Right kidney (tissue), 1 donor: ENCODE results near the gene MID1.

Source experiments
- DNase-seq: peaks from one replicate; pipeline ENCODE4 v3.0.0-alpha.2; 2016

The MID1 gene

DNA sequence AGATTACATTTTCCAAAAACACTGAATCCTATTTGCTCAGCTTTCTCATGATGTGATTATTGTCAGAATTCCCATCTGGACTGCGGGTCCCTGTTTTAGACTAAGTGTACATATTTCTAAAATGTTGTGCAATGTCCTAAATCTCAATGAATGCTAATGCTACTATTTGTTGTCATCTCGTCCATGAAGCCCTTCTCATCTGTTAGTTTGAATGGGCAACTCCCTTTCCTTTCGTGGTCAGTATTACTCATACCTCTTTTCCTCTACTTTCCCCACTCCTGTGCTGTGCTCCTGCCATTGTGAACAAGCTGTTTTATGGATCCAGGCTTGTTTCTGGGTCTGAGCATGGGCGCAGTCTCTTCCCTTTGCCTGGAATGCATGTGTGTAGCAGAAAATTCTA, 91.0 kb downstream of the MID1 start:
- no peak for DNase-seq

DNA sequence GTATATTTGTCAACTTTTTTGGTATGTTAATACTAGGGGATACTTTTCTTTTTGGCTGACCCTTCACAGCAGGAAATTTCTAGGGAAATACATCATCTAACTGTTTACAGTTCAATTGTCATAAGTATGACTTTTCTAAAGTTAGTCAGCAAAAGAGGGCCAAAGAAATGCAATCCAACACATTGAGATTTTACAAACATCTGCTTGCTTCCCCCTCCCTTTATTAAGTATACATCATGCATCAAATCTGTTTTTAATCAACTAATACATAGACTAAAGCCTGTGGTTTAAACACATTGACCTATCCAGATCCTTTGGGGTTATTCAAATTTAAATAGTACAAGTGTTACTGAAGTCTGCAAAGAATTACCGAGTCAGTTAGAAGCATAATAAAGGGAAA, 93.9 kb downstream of the MID1 start:
- no peak for DNase-seq

DNA sequence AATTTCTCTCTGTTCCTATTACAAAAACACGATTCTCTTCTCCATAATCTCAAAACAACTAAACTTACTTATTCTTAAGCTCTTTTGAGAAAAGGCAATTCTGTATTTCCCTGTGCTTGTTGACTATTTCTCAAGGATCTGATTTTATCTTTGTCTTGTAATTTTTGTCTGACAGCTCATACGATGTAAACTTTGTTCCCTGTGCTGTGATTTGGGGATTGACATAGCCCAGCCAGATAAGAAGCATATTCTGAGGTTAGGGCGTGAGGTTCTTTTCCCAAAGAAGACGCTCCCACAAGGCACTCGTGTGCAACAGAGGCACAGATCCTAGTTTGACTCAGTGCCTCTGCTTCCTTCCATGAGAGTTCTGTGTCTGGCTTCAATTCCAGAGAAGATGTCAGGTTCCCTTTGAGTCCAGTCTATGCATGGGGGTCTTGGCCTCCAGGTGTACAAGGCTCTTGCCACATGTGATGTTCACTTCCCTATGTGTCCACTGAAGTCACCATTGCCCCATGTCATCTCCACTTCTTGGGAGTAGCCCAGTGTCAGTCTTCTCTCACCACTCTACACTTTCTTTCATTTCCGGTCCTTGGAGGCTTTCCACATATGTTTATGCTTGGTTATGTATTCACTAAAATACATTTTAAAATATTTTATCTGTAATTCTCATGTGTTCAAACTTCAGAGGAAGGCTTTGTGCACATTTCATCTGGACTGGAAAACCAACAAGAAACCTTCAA, 94.8 kb downstream of the MID1 start:
- no peak for DNase-seq

DNA sequence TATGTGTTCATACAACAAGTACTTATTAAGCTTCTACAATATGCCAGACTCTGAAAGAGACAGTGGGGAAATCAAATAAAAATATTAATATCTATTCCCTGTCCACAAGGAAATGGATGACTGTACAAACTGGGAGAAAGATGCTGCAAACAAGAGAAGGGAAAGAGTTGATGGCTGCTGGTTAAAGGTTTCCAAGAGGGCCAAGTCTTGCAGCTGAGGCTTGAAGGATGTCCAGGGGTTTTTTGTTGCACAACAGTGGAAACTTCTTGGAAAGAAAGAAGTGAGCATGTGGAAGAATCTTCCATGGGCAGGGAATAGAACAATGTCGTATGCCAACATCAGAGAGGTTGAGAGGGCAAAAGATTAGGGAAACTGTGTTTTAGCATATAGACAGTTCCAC, 95.8 kb downstream of the MID1 start:
- no peak for DNase-seq

DNA sequence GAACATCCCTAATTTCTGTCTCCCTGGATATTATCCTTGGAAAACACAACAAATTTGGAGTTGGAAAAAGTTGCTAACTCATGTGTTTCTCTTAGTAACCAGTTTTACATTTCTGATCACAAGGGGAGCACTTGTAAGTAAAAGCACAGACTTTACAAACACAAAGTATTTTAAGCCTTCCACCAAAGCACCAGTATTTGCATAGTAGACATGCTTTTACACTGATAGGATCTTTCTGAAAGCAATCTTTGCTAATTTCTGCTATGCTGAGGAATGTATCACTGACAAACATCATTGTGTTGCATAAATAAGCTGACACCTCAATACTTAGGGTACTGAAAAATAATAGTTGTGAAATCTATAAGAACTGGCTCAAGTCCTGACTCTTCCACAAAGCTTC, 100.6 kb downstream of the MID1 start:
- no peak for DNase-seq

DNA sequence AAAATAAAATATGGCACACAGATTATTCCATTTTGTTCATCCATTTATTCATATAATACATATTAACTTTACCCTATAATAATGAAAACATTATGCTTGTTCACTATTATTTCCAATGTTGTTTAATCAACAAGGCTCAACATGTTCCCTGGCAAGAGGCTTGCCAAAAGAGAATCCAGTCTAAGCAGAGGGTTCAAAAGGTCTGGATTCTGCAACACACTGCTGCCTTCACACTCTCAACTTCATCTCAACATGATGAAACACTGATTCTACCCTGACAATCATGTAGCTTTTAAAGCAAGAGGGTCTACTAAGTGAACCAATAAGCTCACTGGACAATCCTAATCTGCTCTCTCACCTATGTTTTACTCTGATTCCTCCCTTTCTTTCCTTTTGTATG, 101.1 kb downstream of the MID1 start:
- DNase-seq: no peak

DNA sequence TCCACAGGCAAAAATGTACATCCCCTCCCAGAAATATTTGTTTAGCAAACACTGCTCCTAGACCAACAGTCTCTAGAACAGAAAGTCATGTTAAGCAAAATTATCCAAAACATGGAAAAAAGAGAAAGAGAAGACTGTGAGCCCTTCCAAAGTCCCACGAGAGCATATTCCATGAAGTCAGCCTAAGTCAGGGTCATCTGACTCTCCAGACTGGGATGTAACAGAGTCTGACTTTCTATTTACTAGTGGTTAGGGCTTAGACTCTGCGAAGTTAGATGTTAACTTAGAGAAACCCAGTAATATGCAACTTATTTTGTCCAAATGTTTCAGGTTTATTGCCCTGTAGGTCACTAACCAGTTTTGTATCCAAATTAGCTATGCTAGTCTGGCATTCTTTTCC, 102.3 kb downstream of the MID1 start:
- no peak for DNase-seq

DNA sequence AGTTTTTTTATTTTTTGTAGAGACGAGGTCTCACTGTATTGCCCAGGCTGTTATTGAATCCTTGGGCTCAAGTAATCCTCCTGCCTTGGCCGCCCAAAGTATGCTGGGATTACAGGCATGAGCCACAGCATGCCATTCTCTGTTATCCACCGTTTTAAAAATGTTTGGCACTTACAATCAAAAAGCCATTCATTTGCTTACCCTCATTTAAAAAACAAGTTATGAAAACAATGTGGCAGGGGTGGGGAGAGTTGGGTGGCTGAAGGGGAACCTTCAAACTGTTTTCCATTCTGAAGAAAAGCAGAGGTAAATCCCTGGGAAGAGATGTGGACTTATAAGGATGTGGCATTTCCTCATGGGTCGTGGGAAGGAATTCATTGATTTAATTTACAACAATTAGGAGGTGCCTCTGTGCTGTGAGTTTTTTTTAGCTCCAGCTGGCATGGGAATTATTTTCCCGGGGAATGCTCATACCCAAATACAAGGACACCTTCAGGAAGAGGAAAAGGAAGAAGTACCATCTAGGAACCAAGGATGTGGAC, 103.5 kb downstream of the MID1 start:
- no peak for DNase-seq

DNA sequence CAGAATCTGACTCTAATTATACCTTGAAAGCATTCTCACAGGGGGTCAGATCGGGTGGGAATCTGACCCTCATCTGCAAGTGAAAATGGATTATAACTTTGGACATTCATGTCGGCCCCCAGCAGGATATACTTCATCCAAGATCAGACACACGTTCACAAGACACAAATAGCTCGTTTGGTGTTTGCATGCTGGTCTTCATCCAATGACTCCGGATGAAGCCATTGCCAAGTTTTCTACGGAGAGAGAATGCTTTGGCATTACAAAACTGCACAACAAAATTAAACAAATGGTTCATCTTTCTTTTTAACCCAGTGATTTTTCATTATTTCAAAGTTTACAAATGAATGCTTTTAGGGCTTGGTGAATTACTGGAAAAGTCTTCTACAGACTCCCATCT, 105.5 kb downstream of the MID1 start:
- DNase-seq: no peak

DNA sequence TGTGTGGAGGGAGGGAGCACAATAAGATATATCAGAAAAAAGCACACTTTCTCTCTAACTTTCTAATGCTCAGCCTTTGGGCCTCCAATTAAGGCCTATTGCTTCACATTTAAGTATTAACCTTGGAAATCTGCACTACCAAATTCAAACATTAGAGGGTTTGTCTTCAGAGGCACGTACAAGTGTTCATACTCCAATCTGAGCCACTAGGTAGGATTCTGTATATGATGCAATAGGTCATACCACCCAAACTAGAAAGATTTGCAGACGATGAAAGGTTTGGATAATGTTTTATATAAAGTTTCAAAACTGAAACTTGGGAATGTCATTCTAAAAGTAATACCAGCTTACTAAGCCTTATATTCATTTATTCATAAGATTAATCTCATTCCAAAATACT, 106.4 kb downstream of the MID1 start:
- no peak for DNase-seq

DNA sequence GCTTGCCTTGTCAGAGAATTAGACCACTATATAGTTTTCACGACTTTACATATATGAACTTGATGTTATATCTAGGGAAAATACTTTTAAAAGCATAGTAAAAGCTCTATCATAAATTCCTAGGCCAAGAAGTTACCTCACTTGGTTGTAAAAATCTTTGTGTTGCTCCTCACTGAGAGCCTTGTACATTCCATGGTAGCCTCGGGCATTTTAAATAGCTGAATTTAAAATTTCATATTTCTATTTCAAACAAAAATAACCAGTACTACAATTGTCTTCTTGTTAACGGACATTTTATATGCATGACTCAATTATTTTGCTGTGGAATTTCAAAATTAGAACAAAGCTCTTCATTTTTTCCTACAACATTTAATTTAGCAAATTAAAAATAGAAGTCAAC, 107.6 kb downstream of the MID1 start:
- DNase-seq: no peak

DNA sequence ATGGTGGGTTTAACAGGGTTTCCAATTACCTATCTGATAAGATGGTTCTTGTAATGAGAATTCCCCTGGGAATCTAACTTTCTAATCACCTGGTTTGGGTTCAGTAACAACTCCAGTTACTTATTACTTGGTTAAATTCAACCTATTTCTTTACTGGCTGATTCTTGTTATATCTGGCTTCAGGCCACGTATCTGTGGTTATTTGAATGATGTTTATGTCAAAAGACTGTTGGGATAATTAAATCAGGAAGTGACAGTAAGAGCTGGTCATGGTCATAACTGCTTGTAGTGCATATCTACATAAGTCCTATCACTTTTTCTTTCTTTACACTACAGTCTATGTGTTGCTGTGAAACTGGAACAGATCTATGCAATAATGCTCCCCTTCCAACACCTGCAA, 108.1 kb downstream of the MID1 start:
- no peak for DNase-seq

DNA sequence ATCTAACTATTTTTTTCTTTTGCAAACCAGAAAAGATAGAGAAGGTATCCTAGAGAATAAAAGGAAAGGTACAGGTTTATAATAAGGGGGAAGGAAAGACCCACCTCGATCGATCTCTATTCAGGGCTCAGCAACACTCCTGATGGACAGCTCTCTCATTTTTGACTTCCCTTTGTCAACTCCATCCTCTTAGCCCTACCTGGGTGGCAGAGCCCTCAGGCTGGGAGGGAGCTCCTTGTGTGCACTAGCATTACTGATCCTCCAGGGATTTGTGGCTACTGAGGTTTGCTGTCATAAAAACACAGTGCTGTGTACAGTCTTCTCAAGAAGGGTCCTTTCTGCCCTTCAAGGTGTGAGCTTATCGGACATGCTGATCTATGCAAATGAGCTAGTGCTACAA, 111.0 kb downstream of the MID1 start:
- no peak for DNase-seq

DNA sequence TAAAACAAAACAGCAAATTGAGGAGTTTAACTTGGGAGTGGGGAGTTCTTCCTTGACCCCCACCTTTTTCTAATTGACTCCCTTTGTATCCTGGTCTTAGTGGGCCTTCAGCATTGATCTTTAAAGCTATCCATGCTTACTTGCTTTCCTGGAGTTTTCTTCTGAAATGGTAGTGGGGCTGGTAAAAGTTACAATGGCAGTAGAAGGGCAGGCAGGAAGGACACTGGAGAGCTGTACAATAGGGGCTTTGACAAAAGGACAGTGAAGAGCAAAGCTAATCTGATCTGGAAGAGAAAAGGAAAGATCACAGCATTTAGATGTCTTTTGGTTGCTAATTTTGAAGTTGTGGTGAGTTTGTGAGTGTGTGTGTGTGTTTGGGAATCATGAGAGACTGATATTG, 111.5 kb downstream of the MID1 start:
- DNase-seq: no peak

DNA sequence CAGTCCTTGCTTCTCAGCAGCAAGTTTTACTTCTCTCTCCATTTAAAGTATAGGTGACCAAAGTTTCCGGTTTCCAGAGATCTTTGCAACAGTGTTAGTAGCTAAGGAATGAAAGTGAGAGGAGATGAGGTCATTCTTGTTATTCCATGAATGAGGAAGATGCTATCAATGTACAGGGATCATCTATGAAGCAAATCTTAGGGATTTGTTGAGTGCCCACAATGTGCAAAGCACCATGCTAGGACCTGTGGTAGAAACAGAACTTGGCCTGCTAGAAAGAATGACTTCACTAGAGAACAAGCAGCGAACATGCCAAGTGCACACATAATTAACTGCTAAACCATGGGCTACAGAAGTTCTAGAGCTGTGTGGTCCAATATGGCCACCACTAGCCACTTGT, 112.5 kb downstream of the MID1 start:
- no peak for DNase-seq

DNA sequence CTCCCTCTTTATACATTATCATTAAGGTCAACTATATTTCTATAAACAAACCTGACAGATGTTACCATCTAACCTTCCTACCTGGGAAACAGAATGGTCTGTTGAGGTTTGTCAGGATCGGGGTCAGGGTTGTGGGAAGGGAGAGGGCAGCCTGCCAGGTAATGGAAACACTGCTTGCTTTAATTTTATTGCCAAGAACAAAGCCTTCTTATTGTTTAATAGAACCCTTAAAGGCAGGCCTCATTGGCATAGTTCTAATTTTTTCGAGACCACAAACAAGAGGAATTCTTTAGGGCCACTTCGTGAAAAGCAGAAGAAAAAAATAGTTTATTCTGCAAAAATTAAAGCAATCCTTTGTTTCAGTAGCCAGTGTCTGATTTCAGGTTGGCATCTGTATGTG, 113.2 kb downstream of the MID1 start:
- no peak for DNase-seq

DNA sequence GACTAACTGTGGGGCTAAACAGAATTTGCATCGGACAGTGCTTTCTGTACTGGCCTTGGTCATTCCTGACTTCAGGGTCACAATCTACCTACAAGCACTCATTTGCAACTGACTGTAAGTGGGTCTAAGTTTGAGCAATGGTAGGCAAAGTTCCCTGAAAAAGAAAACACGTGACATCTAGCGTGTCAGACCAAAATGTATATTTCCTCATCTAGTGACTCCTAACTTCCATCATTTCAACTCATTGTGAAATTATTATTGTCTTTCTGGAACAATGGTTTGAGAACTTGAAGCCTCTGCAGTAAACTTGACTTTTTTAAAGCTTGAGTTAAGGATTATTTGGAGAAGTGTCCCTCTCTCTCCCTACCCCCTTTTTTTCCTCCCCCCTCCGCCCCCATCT, 113.6 kb downstream of the MID1 start:
- DNase-seq: no peak

DNA sequence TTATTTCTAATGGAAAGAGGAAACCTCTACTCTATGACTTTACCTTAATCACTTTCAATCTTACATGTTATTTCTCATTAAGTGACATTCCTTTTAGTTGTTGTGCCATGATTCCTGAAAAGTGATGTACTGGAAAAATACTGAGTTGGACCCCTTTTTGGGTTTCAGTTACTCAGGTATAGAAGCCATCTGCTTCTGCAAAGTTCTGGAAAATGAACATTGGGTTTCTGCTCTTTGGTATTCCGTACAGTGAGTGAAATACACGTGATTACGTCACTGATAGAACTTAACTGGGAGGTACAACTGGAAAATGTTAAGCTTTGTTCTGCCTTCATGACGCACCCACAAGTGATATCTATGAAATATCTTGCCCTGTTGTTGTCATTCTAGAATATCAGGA, 114.7 kb downstream of the MID1 start:
- DNase-seq: no peak

DNA sequence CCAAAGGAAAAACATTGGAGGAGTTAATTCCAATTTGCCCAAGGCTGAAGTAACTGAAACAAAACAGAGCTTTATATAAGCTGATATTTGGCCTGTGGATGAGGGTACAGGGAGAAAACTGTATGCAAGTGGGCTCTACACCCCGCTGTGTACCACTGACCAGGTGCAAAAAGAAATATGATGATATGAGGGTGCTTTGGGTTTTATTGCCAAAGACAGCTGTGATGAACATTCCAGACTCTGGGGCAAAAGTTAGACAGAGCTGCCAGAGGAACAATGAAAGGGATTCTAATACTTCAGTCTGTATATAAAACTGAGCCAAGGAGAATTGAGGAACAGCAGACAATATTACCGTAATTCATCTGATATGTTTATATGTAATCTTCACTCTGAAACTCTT, 117.4 kb downstream of the MID1 start:
- no peak for DNase-seq

DNA sequence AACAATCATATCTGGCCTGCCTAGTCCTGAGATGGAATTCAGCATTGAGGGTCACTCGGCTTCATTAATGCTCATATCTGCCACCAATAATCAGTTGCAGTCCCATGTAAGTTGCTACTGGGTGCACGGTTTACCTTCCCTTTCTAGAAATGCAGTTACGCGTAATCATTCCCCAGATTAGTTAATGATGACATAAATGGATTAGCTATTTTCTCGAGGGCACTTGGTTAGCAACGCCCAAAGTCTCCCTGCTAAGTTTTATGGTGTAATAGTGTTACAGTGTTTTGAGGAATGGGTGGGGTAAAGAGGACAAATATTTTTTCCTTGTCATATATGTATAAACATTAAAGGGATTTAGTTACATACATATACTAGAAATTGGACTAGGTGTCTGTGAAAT, 118.8 kb downstream of the MID1 start:
- DNase-seq: no peak

DNA sequence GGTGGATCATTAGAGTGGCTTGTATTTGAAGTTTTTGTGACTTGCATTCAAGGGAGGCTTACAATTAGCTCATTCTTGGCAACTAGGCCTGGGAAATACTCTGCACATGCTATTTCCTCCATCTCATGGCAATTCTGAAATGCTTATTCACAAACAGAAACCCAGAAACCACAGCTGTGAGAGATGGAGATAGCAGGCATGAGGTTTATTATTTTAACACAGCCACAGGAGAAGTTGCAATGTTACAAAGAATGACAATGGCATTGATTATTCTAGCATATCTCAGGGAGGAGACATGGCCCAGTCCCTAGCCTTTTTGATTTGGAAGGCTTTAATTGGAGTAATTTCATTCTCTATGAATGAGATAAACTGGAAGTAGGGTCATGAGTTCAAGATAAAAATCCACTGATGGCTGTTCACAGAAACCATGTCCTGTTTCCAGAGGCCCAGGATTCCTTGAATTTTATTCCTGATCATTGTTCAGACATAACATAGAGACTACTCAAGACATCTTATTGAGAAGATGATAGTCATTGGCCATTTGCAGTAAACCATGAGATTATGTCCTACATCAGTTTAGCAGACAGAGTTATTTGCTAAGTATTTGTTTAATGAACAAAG, 123.9 kb downstream of the MID1 start:
- DNase-seq: no peak

DNA sequence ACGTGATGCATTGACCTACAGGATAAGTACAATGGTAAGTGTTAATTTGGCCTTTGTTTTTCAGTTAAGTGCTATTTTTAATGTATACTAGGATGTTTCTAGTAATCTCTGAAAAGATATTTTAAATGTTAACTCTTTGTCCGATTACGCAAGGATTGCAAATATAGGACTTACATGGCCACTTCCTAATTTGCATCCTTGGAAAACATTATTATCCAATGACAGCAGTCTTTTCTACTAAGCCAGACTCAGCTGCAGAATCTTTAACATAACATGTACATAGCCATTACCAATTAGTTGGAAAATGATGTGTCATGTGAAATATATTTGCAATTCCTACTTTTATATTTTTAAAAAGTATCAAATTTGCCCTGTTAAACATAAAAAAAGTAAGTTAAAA, 124.7 kb downstream of the MID1 start:
- DNase-seq: no peak

DNA sequence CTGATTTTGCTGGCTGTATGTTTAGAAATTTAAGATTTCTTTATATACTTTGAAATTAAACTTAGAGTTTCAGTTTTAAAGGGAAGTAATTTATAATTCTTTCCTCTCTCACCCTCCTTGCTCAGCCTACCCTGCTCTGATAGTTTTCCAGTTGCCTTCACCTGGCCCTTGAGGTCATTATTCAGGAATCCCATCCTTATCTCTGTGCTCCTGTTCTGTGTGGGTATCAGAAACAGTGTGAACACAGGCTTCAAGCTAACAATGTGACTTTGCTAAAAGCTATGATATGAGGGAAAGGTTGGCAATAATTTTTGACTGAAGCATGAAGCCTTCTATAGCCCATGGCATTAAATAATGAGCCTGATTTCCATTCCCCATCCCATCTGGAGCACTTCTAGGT, 128.1 kb downstream of the MID1 start:
- DNase-seq: no peak

DNA sequence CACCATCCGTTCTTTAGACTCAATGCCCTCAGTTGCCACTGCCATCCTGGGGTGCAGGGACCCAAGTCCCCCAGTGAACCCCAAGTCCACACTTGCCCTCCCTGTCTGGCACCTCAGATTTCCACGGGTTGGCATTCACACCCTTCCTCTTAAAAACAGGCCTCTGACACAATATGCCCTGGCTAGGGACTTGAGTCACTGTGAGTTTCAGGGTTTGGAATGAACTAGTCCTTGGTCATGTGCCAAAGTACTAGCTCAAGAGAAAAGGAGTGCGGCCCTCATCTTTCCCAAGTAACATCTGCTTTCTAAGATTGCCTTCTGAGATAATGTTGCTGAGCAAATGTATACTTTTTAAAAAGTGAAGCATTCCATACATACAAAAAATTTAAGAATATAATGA, 134.0 kb downstream of the MID1 start:
- DNase-seq: no peak
